HG03378 (cell line): Measurements from ENCODE around the gene SERPINA9.
"Not testable (repeated sequence)": the region's sequence is repeated elsewhere in the genome, so short reads cannot be mapped to it uniquely, and the experiment has no call there.

Experiments used
- ATAC-seq: cut with Tn5 transposase; IDR thresholded peaks from one replicate; pipeline ENCODE4 v1.9.1; 2021; ENCODE audit warnings: mild to moderate bottlenecking, moderate library complexity; ENCODE audit not compliant: unreplicated experiment

SERPINA9 gene

DNA sequence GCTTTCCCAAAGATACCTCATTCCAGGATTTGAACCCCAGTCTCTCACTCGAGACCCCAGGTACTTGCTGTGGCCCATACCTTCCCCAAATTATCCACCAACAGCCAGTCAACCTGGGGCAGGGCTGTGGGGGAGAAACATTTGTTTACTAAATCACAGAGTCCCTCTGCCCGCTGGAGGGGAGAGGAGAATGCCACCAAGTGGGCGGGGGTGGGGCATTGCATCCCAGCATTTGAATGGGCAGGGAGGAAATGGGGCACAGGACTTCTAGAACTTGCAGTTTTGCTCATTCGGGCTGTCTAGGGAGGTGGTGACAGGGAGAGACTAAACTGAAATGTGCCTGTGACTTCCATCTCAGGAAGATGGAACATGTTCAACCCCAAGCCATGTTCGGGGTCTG, 10.9 kb upstream of the SERPINA9 start:
- no peak for ATAC-seq

DNA sequence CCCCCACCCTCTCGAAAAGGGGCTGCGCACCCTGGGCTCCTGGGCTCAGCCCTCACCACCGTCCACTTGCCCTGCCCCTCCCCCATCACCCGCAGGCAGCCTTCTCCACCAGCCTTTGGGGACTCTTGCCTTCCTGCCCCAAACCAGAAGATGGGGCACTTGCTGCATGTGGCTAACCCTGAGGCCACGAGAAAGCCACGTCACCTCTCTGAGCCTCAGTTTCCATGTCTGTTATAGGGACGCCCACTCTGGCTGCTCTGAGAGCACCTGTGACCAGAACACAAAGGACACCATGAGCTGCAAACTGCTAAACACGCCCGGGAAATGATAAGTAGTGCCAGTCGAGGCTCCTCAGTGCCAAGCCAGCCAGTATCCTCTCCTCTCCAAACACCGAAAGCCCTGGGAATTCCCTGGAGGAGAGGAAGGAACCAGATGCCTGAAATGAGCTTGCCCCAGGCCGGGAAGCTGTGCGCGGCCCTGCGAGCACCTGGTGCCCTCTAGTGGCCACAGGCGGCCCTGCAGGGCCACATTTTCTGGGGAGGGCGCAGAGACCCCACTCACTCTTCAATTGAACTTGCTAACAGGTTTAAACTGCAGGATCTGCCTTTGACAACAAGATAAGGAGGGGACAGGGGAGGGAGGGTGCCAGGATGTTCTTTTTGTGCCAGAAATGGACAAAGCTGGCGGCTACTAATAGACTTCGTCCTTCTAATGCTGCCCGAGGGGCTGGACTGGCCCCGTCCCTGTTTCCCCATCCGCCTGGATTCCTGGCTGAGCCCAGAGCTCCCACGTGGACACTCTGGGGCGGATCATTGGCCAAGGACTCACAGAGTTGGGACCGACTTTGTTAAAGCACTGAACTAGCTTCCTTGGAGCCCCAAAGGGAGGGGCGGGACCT, 10.2 kb upstream of the SERPINA9 start:
- ATAC-seq, result no peak

- ATAC-seq, result no peak
Measured at GRCh38 chr14:94484481-94484880, 8.5 kb upstream of the SERPINA9 start.

- ATAC-seq, result no peak
Measured at GRCh38 chr14:94483729-94484275, 7.8 kb upstream of the SERPINA9 start.

DNA sequence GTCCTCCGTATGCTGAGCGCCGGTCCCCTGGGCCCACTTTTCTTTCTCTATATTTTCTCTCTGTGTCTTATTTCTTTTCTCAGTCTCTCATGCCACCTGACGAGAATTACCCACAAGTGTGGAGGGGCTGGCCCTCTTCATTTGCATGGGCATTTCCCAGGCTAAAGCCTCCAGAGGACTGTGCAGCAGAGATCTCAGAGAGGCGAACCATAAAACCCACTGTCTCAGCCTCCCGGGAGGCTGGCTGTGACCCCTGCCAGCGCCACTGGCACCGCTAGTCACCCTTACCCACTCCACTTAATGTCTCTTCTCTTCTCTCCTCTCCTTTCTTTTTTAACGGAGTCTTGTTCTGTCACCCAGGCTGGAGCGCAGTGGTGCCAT, 7.1 kb upstream of the SERPINA9 start:
- no peak for ATAC-seq

DNA sequence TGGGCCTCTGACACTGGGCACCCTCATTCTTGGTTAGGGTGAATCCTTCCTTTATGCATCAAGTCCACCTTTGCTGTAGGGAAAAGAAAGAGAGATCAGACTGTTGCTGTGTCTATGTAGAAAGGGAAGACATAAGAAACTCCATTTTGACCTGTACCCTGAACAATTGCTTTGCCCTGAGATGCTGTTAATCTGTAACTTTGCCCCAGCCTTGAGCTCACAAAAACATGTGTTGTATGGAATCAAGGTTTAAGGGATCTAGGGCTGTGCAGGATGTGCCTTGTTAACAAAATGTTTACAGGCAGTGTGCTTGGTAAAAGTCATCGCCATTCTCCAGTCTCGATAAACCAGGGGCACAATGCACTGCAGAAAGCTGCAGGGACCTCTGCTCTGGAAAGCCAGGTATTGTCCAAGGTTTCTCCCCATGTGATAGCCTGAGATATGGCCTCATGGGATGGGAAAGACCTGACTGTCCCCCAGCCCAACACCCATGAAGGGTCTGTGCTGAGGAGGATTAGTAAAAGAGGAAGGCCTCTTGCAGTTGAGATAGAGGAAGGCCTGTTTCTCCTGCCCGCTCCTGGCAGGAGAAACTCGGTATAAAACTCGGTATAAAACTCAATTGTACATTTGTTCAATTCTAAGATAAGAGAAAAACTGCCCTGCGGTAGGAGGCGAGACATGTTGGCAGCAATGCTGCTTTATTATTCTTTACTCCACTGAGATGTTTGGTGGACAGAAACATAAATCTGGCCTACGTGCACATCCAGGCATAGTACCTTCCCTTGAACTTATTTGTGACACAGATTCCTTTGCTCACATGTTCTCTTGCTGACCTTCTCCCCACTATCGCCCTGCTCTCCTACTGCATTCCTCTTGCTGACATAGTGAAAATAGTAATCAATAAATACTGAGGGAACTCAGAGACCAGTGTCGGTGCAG, 6.4 kb upstream of the SERPINA9 start:
- not testable (repeated sequence) for ATAC-seq

GRCh38 chr14:94481468-94482131, 5.6 kb upstream of the SERPINA9 start:
- no peak for ATAC-seq

DNA sequence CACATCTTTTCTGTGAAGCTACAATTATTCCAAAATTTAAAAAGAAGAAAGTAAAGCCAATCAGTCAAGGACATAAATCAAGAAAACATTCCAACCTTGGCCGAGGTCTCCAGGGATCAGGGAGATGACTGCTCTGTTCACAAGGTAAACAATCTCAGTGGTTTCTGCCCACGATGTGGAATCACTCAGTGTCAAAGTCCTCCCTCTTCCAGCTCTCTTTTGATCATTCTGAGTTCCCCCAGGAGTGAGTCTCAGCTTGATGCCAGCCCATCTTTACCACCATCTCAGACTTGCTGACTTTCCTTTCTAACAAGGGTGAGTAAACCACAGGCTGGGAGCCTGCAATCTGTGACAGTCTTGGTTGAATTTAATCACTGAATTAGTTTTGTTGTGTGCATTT, 4.8 kb upstream of the SERPINA9 start:
- ATAC-seq, result no peak

DNA sequence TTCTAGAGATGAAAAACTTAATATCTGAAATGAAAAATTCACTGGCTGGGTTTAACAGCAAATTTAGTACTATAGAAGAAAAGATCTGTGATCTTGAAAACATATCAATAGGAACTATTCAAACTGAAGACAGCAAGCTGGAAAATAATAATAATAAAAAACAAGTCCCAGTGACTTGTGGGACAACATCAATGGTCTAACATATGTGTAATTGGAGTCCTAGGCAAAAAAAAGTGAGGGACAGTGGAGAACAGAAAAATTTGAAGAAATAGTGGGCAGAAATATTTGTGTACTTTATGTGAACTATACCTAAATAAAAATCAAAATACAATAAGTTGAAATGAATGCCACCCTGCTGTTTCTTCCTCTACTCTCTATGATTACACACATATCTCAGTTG, 2.4 kb upstream of the SERPINA9 start:
- ATAC-seq, result no peak

DNA sequence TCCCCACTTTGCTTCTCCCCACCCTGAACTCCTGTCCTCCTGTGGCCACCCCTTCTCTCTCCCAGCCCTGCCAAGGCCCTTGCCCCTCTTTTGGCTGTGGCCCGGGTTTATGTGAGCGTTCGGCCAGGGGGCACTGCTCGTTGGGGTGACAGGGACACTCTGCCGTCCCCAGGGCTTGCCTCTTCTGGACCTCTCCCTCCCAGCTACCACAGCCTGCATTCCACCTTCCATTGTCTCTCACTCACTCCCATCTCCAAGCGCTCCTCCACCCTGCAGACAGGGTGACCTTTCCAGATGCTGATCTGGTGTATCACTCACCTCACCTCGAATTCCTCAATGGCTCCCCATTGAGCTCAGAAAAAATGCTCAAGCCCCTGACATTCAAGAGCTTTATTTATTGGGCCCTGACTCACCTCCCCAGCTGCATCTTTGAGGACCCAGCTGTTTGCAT, 1.4 kb downstream of the SERPINA9 start:
- ATAC-seq, result no peak

GRCh38 chr14:94473666-94474410, 2.2 kb downstream of the SERPINA9 start:
- ATAC-seq, result no peak

DNA sequence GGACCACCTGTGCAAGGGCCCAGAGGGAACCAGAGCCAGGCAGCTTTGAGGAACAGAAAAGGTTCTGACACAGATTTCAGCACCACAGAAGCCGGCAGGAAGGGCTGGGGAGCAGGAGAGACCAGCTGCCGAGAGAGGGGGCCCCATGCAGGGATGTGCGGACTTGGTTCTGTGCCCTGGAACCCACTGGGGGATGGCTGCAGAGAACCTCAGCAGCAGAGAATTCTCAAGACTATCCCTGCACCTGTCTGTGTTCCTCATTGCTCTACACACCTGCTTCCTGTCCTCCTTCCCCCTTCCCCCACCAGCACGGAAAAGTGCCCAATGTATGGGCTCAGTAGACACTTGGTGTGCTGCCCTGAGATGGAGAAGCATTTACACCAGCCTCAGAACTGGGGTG, 3.2 kb downstream of the SERPINA9 start:
- no peak for ATAC-seq

DNA sequence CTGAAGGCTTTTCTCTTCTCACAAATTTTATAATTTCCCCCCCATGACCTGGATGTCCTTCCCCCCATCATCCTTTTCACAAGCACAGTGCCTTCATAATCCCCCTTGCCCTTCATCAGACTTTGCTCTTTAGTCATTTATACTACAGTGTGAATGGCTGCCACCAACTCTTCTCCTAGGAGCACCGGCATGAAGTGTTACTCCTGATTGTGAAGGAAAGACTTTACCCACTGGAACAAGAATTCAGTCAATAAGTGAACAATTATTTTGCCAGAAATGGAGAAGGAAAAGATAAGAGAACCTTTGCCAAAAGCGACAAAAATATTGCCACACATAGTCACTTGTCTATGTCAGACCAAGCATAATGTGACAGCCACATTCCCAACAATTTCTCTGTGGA, 5.0 kb downstream of the SERPINA9 start:
- ATAC-seq, result no peak

DNA sequence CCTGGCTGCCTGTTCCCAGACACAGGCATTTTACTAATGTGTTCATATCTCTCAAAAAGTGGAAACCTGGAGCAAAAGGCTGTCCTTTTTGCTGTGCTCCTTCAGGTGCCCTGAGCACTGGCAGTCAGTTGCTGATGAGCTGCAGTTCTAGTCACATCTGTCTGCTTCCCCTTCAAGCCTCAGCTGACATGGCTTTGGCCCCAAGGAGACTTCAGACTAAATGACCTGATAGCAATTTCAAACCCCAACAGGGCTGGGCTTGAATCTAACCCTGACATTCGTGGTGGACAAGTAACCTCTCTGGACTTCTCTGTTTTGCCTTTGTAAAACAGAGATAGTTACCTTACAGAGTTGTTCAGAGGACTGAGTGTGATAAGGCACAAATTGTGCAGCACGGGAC, 5.7 kb downstream of the SERPINA9 start:
- no peak for ATAC-seq

GRCh38 chr14:94469261-94469660, 6.7 kb downstream of the SERPINA9 start:
- no peak for ATAC-seq

- no peak for ATAC-seq
Measured at GRCh38 chr14:94467728-94468520, 8.1 kb downstream of the SERPINA9 start.

GRCh38 chr14:94466706-94467370, 9.2 kb downstream of the SERPINA9 start:
- no peak for ATAC-seq

GRCh38 chr14:94465042-94465441, 11.0 kb downstream of the SERPINA9 start:
- no peak for ATAC-seq

GRCh38 chr14:94464290-94464689, 11.7 kb downstream of the SERPINA9 start:
- no peak for ATAC-seq
